ENCODE measurements around the gene MSL1. TPM values are rescaled to one million over a fixed set of nuclear protein-coding genes. Genes with fewer than 3 reads are reported as not detected.

Gene MSL1
- total RNA-seq, 1 donor: 64.1 TPM

DNA sequence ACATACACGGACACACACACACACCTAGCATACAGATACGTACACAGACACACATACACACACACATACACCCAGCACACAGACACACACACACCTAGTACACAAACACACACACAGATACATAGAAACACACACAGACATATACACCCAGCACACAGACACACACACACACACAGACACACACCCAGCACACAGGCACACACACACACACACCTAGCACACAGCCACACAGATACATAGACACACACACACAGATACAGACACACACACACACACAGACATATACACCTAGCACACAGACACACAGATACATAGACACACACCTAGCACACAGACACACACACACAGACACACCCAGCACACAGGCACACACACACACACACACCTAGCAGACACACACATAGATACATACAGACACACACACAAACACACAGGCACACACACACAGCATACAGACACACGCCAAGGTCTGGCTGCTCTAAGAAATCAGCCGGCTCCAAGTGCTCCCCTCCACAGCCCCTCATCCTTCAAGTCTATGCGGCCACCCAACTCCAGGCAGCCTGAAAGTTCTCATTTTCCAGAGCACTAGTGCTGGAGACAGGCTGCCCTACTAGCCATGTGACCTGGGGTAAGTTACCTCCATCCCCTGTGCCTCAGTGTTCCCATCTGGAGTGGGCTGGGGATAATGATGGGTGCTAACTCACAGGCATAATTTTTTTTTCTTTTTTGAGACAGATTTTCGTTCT lies 34.5 kb upstream of the MSL1 start:
- no peak for DNase-seq (ENCODE audit: low read depth)
- H3K4me3 ChIP-seq (ENCODE audit: low read depth, low read length): no peak overlapping the region
- no peak for TF ChIP-seq CTCF (IDR thresholded peaks at IDR 0.05; ENCODE audit: insufficient read depth, low read length)

- H3K4me3 ChIP-seq (ENCODE audit: low read depth, low read length): no peak overlapping the region
- no peak for DNase-seq (ENCODE audit: low read depth)
- TF ChIP-seq CTCF (IDR thresholded peaks at IDR 0.05; ENCODE audit: insufficient read depth, low read length): no peak
Observed at GRCh38 chr17:40087903-40088718, 33.7 kb upstream of the MSL1 start.

GRCh38 chr17:40089077-40089895 lies 32.5 kb upstream of the MSL1 start:
- DNase-seq (ENCODE audit: low read depth): no peak
- no peak for TF ChIP-seq CTCF (IDR thresholded peaks at IDR 0.05; ENCODE audit: insufficient read depth, low read length)
- H3K4me3 ChIP-seq (ENCODE audit: low read depth, low read length): no peak overlapping the region

- no peak overlapping the region for H3K4me3 ChIP-seq (ENCODE audit: low read depth, low read length)
- DNase-seq (ENCODE audit: low read depth): no peak
- no peak for TF ChIP-seq CTCF (IDR thresholded peaks at IDR 0.05; ENCODE audit: insufficient read depth, low read length)
Observed at GRCh38 chr17:40090237-40091119, 31.3 kb upstream of the MSL1 start.

GRCh38 chr17:40091691-40092397 lies 29.9 kb upstream of the MSL1 start:
- no peak for DNase-seq (ENCODE audit: low read depth)
- no peak overlapping the region for H3K4me3 ChIP-seq (ENCODE audit: low read depth, low read length)
- no peak for TF ChIP-seq CTCF (IDR thresholded peaks at IDR 0.05; ENCODE audit: insufficient read depth, low read length)
